GM18505 (cell line): ENCODE measurements around the gene SLC37A1.

Source experiments
- ATAC-seq: cut with Tn5 transposase; IDR thresholded peaks from one replicate; pipeline ENCODE4 v1.9.1; 2021; ENCODE audit not compliant: unreplicated experiment
- POLR2A ChIP-seq: IDR thresholded peaks from 4 replicates; pipeline ENCODE4 v1.6.1; 2011; ENCODE audit warnings: borderline replicate concordance; ENCODE audit not compliant: insufficient read depth, insufficient read length; ENCODE audit errors: extremely low read depth

SLC37A1 gene

GRCh38 chr21:42541174-42541573 lies 27.5 kb downstream of the SLC37A1 start:
- no peak for ATAC-seq
- no peak for TF ChIP-seq POLR2A

GRCh38 chr21:42541618-42542017 lies 28.0 kb downstream of the SLC37A1 start:
- TF ChIP-seq POLR2A = no peak
- ATAC-seq = no peak

DNA sequence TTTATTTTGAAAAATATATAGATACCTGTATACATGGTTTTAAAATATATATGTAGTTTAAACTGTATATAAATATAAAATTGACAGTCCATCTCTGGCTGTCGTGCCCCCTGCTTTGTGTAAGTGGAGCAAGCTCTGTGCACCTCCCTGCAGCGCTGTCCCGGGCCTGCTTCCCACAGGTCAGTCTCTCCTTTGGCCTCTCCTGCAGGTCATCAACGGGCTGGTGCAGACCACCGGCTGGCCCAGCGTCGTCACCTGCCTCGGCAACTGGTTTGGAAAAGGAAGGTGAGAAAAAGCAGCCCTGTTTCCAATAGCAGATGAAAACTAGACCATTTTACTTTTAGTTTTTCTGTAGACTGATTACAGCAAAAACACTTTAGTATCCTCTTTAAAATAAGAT lies 28.5 kb downstream of the SLC37A1 start:
- no peak for ATAC-seq

GRCh38 chr21:42542596-42542995 lies 28.9 kb downstream of the SLC37A1 start:
- ATAC-seq = no peak
- no peak for TF ChIP-seq POLR2A

More for the DNA sequence above, 28.5 kb downstream of the SLC37A1 start:
- TF ChIP-seq POLR2A = no peak

DNA sequence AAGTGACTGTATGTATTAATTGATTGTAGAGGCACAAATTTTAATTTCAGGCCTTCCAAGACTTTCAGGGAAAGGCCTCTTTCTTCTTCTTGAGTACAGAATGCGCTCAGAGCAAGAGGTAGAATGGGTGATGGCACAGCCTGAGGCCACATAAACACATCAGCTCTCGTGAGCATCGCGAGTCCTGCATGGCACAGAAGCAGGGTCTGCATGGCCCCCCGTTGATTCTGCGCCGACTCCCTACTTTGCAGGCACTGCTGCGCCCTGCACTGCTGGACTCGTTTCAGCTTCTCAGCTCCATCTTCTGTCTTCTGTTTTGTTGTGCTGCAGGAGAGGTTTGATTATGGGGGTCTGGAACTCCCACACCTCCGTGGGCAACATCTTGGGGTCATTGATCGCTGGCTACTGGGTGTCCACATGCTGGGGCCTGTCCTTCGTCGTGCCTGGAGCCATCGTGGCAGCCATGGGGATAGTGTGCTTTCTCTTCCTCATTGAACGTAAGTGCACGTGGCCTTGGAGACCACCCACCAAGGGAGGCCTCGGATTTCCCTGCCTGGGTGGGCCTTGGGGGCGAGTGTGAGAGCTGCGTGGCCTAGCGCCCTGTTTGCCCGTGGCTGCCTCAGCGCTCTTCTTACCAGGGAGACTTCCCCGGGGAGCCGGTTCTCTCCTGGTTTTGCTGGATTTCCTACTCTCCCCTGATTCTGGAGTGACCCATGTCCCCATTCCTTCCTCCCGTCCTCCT lies 29.6 kb downstream of the SLC37A1 start:
- no peak for ATAC-seq
- no peak for TF ChIP-seq POLR2A

GRCh38 chr21:42544544-42544943 lies 30.9 kb downstream of the SLC37A1 start:
- ATAC-seq = no peak
- TF ChIP-seq POLR2A = no peak

- no peak for ATAC-seq
- TF ChIP-seq POLR2A = no peak
Measured at GRCh38 chr21:42545317-42545716, 31.7 kb downstream of the SLC37A1 start.

DNA sequence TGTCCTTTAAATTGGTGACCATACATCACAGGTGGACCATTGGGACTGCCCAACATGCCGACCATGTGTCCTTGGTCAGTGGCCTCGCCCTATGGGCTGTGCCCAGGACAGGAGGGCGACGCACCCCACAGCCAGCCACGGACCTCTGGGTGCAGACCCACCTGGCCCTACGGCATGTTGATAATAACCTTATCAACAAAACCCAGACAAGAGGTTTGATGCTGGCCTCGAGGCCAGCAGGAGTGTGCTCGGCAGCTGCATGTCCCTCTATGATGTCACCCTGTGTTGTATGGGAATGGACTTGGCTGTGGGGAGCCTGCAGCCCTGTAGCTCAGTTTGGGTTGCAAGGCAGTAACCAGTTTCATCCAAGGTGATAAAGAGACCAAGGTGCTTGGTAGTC lies 32.1 kb downstream of the SLC37A1 start:
- no peak for TF ChIP-seq POLR2A
- no peak for ATAC-seq

GRCh38 chr21:42546433-42546832 lies 32.8 kb downstream of the SLC37A1 start:
- ATAC-seq = no peak
- TF ChIP-seq POLR2A = no peak

GRCh38 chr21:42547001-42547905 lies 33.6 kb downstream of the SLC37A1 start:
- ATAC-seq = no peak
- TF ChIP-seq POLR2A = no peak

- no peak for ATAC-seq
Measured at GRCh38 chr21:42547906-42548365, 34.3 kb downstream of the SLC37A1 start.

GRCh38 chr21:42548687-42549406 lies 35.2 kb downstream of the SLC37A1 start:
- no peak for TF ChIP-seq POLR2A
- ATAC-seq = no peak

More at GRCh38 chr21:42547906-42548365, 34.3 kb downstream of the SLC37A1 start:
- TF ChIP-seq POLR2A = no peak

GRCh38 chr21:42550817-42551216 lies 37.2 kb downstream of the SLC37A1 start:
- no peak for ATAC-seq
- no peak for TF ChIP-seq POLR2A

- no peak for TF ChIP-seq POLR2A
- no peak for ATAC-seq
Measured at GRCh38 chr21:42552407-42553336, 39.0 kb downstream of the SLC37A1 start.
